H1 (cell line): ENCODE measurements around the gene IL18R1. TPM values are rescaled to one million over a fixed set of nuclear protein-coding genes. Genes with fewer than 3 reads are reported as not detected.

Source experiments
- polyA plus RNA-seq, 7 experiments: library from polyadenylated mRNA; depleted of rRNA in 3 of 7; stranded (reverse) in 5 of 7; unstranded in 2 of 7; fragments of >200 nt in 5 of 7; fragments of 200-250 nt in 2 of 7; gene quantifications; 1 replicate in 5 of 7; 2 replicates in 1 of 7; 4 replicates in 1 of 7; pipeline versions ENCODE4 v1.2.1 to v1.2.3, GENCODE V29; 2011 to 2013; ENCODE audit warnings: missing spikeins in 2 of 7, mixed read lengths in 2 of 7
- total RNA-seq: library from RNA; stranded (reverse); fragmentation: NEBNext Ultra II Directional; extraction: Animal tissue kit (Norgen Biotek cat#: 25700); gene quantifications from 2 replicates; pipeline ENCODE4 v1.2.1, GENCODE V29; 2021
- TF ChIP-seq, protein P1 (sequence below): fragments of 300-600 bp; sonication (generic); IDR thresholded peaks from 2 replicates; pipeline ENCODE4 v1.7.1; 2012; ENCODE audit warnings: low read length, moderate library complexity, mild to moderate bottlenecking, inconsistent platforms; ENCODE audit not compliant: insufficient replicate concordance

Gene IL18R1
- total and polyA plus RNA-seq, 2 of the 8 experiments (the other 6 are each of a cell fraction or from before 2014, with no cell fraction given), result 0.54 TPM; not detected in 1

DNA sequence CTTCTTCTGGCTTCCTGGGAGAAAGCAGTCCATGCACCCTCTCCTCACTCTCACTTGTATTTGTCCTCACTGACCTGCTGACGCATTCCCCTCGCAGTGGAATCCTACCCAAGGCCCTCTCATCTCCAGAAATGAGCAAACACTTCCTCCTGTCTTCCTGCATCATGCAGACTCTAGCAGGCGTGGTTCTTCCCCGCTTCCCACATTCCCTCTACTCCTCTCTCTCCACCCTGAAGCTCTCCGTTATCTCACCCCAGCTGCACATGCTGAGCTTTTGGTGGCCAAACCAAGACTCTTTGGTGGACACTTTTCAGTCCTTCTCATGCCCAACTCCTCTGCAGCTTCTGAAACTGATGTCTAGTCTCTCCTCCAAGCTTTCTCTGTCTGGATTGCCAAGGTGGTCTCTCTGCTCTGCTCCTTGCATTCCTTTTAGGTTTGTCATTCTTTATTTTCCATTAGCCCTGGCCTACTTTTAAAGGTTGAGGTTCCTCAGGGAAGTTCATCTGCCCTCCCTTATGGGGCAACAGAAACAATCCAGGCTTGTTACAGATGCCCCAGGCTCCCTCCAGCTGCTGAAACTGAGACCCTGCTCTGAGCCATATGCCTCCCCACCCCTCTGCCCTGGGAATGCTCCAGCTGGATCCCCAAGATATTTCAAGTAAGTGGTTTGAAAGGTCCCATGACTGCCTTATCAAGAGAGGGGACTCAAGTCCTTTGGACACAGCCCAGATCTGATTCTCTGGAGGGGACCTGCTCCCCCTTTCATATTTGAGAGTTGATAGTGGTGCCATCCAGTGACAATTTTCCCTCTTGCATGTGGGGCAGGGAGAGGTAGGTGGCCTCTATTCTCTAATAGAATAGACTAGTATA, 66.5 kb downstream of the IL18R1 start (continued):
- TF ChIP-seq, protein P1, sequence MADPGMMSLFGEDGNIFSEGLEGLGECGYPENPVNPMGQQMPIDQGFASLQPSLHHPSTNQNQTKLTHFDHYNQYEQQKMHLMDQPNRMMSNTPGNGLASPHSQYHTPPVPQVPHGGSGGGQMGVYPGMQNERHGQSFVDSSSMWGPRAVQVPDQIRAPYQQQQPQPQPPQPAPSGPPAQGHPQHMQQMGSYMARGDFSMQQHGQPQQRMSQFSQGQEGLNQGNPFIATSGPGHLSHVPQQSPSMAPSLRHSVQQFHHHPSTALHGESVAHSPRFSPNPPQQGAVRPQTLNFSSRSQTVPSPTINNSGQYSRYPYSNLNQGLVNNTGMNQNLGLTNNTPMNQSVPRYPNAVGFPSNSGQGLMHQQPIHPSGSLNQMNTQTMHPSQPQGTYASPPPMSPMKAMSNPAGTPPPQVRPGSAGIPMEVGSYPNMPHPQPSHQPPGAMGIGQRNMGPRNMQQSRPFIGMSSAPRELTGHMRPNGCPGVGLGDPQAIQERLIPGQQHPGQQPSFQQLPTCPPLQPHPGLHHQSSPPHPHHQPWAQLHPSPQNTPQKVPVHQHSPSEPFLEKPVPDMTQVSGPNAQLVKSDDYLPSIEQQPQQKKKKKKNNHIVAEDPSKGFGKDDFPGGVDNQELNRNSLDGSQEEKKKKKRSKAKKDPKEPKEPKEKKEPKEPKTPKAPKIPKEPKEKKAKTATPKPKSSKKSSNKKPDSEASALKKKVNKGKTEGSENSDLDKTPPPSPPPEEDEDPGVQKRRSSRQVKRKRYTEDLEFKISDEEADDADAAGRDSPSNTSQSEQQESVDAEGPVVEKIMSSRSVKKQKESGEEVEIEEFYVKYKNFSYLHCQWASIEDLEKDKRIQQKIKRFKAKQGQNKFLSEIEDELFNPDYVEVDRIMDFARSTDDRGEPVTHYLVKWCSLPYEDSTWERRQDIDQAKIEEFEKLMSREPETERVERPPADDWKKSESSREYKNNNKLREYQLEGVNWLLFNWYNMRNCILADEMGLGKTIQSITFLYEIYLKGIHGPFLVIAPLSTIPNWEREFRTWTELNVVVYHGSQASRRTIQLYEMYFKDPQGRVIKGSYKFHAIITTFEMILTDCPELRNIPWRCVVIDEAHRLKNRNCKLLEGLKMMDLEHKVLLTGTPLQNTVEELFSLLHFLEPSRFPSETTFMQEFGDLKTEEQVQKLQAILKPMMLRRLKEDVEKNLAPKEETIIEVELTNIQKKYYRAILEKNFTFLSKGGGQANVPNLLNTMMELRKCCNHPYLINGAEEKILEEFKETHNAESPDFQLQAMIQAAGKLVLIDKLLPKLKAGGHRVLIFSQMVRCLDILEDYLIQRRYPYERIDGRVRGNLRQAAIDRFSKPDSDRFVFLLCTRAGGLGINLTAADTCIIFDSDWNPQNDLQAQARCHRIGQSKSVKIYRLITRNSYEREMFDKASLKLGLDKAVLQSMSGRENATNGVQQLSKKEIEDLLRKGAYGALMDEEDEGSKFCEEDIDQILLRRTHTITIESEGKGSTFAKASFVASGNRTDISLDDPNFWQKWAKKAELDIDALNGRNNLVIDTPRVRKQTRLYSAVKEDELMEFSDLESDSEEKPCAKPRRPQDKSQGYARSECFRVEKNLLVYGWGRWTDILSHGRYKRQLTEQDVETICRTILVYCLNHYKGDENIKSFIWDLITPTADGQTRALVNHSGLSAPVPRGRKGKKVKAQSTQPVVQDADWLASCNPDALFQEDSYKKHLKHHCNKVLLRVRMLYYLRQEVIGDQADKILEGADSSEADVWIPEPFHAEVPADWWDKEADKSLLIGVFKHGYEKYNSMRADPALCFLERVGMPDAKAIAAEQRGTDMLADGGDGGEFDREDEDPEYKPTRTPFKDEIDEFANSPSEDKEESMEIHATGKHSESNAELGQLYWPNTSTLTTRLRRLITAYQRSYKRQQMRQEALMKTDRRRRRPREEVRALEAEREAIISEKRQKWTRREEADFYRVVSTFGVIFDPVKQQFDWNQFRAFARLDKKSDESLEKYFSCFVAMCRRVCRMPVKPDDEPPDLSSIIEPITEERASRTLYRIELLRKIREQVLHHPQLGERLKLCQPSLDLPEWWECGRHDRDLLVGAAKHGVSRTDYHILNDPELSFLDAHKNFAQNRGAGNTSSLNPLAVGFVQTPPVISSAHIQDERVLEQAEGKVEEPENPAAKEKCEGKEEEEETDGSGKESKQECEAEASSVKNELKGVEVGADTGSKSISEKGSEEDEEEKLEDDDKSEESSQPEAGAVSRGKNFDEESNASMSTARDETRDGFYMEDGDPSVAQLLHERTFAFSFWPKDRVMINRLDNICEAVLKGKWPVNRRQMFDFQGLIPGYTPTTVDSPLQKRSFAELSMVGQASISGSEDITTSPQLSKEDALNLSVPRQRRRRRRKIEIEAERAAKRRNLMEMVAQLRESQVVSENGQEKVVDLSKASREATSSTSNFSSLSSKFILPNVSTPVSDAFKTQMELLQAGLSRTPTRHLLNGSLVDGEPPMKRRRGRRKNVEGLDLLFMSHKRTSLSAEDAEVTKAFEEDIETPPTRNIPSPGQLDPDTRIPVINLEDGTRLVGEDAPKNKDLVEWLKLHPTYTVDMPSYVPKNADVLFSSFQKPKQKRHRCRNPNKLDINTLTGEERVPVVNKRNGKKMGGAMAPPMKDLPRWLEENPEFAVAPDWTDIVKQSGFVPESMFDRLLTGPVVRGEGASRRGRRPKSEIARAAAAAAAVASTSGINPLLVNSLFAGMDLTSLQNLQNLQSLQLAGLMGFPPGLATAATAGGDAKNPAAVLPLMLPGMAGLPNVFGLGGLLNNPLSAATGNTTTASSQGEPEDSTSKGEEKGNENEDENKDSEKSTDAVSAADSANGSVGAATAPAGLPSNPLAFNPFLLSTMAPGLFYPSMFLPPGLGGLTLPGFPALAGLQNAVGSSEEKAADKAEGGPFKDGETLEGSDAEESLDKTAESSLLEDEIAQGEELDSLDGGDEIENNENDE, result no peak
